MM.1S (cell line): Measurements from ENCODE around the gene MVB12A.

Source experiments
- DNase-seq: peaks from one replicate; pipeline ENCODE4 v3.0.0-alpha.2; 2015
- H2AFZ ChIP-seq: fragments of 300-600 bp; sonication (generic); 2 replicates; pipeline ENCODE4 v1.6.0; 2016; ENCODE audit warnings: antibody characterized with exemption, low read length
- H3F3A ChIP-seq: fragments of 300-600 bp; sonication (generic); 2 replicates; pipeline ENCODE4 v1.6.1; 2016; ENCODE audit warnings: mild to moderate bottlenecking, antibody characterized with exemption, low read length, moderate library complexity, mixed read lengths; ENCODE audit not compliant: insufficient read depth
- H3K27ac ChIP-seq: fragments of 300-600 bp; sonication (generic); 2 replicates; pipeline ENCODE4 v1.5.1; 2016; ENCODE audit warnings: mild to moderate bottlenecking, low read length
- H3K27me3 ChIP-seq: fragments of 300-600 bp; sonication (generic); replicated peaks from 2 replicates; pipeline ENCODE4 v1.6.0; 2016; ENCODE audit warnings: low read length; ENCODE audit not compliant: insufficient read depth
- H3K36me3 ChIP-seq: fragments of 300-600 bp; sonication (generic); replicated peaks from 2 replicates; pipeline ENCODE4 v1.6.1; 2016; ENCODE audit warnings: mild to moderate bottlenecking, low read length, mixed read lengths; ENCODE audit not compliant: insufficient read depth
- H3K4me1 ChIP-seq: fragments of 300-600 bp; sonication (generic); 2 replicates; pipeline ENCODE4 v1.6.1; 2016; ENCODE audit warnings: low read length, mixed read lengths
- H3K4me2 ChIP-seq: fragments of 300-600 bp; sonication (generic); 2 replicates; pipeline ENCODE4 v1.6.0; 2016; ENCODE audit warnings: low read depth, low read length
- H3K4me3 ChIP-seq: fragments of 300-600 bp; sonication (generic); 2 replicates; pipeline ENCODE4 v1.5.1; 2016; ENCODE audit warnings: low read length, mixed read lengths
- H3K79me2 ChIP-seq: fragments of 300-600 bp; sonication (generic); 2 replicates; pipeline ENCODE4 v1.6.1; 2016; ENCODE audit warnings: mixed run types, low read length, mixed read lengths
- H3K9ac ChIP-seq: fragments of 300-600 bp; sonication (generic); 2 replicates; pipeline ENCODE4 v1.6.1; 2016; ENCODE audit warnings: low read length, mixed read lengths
- H3K9me2 ChIP-seq: fragments of 300-600 bp; sonication (generic); replicated peaks from 2 replicates; pipeline ENCODE4 v1.6.1; 2016; ENCODE audit warnings: mild to moderate bottlenecking, low read length, mixed read lengths; ENCODE audit not compliant: insufficient read depth
- H3K9me3 ChIP-seq: fragments of 300-600 bp; sonication (generic); replicated peaks from 2 replicates; pipeline ENCODE4 v1.6.1; 2016; ENCODE audit warnings: mild to moderate bottlenecking, low read length, mixed read lengths; ENCODE audit not compliant: insufficient read depth
- H4K20me1 ChIP-seq: fragments of 300-600 bp; sonication (generic); 2 replicates; pipeline ENCODE4 v1.6.1; 2016; ENCODE audit warnings: mild to moderate bottlenecking, low read length, moderate library complexity, mixed read lengths; ENCODE audit not compliant: insufficient read depth
- CTCF ChIP-seq: fragments of 300-600 bp; sonication (generic); IDR thresholded peaks from 2 replicates; pipeline ENCODE4 v1.5.1; 2016; ENCODE audit warnings: antibody characterized with exemption, low read length, mixed read lengths
- EZH2 ChIP-seq: fragments of 300-600 bp; sonication (generic); optimal IDR thresholded peaks from 2 replicates; pipeline ENCODE3; 2017; ENCODE audit warnings: low read depth, mild to moderate bottlenecking, antibody characterized with exemption, low read length, mixed read lengths
- EZH2phosphoT487 ChIP-seq: fragments of 300-600 bp; sonication (generic); IDR thresholded peaks from 2 replicates; pipeline ENCODE4 v1.6.1; 2018; ENCODE audit warnings: antibody characterized with exemption, low read length

Gene MVB12A

DNA sequence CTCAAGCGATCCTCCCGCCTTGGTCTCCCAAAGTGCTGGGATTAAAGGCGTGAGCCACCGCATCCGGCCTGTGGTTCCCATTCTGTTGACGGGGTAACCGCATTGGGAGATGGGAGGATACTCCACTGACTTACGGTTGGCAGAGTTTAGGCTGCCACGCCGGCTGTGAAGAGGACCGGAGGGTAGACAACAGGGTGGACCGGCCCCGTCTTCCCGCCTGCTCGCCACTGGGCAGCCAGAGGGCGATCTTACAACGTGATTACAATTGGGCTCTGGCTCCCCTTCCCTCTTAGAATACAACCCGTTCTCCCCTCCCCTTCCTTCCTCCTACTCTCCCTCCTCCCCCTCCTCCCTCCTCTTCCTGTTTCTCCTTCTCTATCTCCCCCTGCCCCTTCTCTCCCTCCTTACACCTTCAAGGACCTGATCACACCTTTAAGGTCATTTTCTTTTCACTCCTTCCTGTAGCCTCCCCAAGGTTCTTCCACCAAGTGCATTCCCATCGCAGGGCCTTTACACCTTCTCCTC lies 24.9 kb upstream of the MVB12A start:
- Histone ChIP-seq H3K4me2 (no peak overlapping the region), H2AFZ (no peak overlapping the region)
- DNase-seq: no peak

DNA sequence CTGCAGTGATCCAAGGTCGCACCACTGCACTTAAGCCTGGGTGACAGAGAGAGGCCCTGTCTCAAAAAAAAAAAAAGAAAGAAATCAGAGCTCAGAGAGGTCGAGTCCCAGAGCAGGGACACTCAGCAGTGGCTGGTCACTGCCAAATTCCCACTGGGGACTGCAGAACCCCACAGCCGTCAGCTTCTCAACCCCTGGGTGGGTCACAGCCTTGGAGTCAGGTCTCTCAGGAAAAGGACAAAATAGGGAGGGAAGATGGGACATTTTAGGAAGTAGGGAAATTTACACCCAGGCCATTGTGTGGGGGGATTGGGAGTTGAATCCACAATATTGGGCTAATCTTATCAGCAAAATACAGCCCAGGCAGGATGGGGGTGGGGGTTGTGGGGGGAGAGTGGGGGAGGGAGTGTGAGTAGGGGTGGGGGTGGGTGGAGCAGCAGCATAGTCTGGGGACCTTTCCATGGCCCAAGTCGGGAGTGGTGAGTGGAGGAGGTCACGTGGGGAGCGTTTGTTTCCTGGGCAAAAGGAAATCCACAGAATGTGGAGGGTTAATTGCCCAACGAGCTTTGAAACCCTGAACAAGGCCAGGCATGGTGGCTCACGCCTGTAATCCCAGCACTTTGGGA lies 20.8 kb upstream of the MVB12A start:
- Histone ChIP-seq H3K4me3 (no peak overlapping the region), H3K36me3 (peaks cover 3% of the 10 kb centered on the region; the same call in 1 of the 2 replicates), H3K27me3 (no peaks in the 10 kb centered on the region), H3K9me2 (no peaks in the 10 kb centered on the region), H3K4me1 (no peaks in the 10 kb centered on the region), H4K20me1 (no peaks in the 10 kb centered on the region), H3K79me2 (peaks cover 16% of the 10 kb centered on the region), H3K9me3 (no peaks in the 10 kb centered on the region), H3K27ac (no peak overlapping the region), H3F3A (peaks cover 4% of the 10 kb centered on the region; the same call in 1 of the 2 replicates), H3K4me2 (no peak overlapping the region), H3K9ac (no peak overlapping the region), H2AFZ (no peak overlapping the region)
- no peak for TF ChIP-seq EZH2phosphoT487
- TF ChIP-seq EZH2: no peak
- TF ChIP-seq CTCF: no peak
- no peak for DNase-seq

More for the DNA sequence above, 24.9 kb upstream of the MVB12A start:
- Histone ChIP-seq H3K4me1 (peaks cover 7% of the 10 kb centered on the region; the same call in 1 of the 2 replicates), H3K9ac (no peak overlapping the region), H3K27me3 (peaks cover 3% of the 10 kb centered on the region), H3K36me3 (no peaks in the 10 kb centered on the region), H3F3A (peaks cover 24% of the 10 kb centered on the region), H3K9me3 (no peaks in the 10 kb centered on the region), H3K79me2 (no peaks in the 10 kb centered on the region), H3K4me3 (no peak overlapping the region), H3K27ac (no peak overlapping the region), H4K20me1 (no peaks in the 10 kb centered on the region), H3K9me2 (no peaks in the 10 kb centered on the region)
- TF ChIP-seq EZH2 (no peak), CTCF (peak; percentile 36)

- Histone ChIP-seq H3K4me2 (no peak overlapping the region), H3K27ac (no peak overlapping the region), H4K20me1 (no peaks in the 10 kb centered on the region), H3K4me3 (no peak overlapping the region), H3K4me1 (no peaks in the 10 kb centered on the region), H3K79me2 (peaks cover 38% of the 10 kb centered on the region), H3K9me2 (no peaks in the 10 kb centered on the region), H2AFZ (no peak overlapping the region), H3K27me3 (no peaks in the 10 kb centered on the region), H3K36me3 (peaks cover 3% of the 10 kb centered on the region; the same call in 1 of the 2 replicates), H3K9ac (no peak overlapping the region), H3K9me3 (no peaks in the 10 kb centered on the region), H3F3A (peaks cover 16% of the 10 kb centered on the region)
- no peak for DNase-seq
- TF ChIP-seq CTCF (no peak), EZH2 (no peak), EZH2phosphoT487 (no peak)
These were observed 18.2 kb upstream of the MVB12A start for GRCh38 chr19:17401628-17402027.
